ENCODE measurements around the gene BRI3. TPM values are rescaled to one million over a fixed set of nuclear protein-coding genes. Genes with fewer than 3 reads are reported as not detected.

The BRI3 gene, protein sequence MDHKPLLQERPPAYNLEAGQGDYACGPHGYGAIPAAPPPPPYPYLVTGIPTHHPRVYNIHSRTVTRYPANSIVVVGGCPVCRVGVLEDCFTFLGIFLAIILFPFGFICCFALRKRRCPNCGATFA
- 62.1 TPM for polyA plus RNA-seq (2012; ENCODE audit: missing spikeins)

DNA sequence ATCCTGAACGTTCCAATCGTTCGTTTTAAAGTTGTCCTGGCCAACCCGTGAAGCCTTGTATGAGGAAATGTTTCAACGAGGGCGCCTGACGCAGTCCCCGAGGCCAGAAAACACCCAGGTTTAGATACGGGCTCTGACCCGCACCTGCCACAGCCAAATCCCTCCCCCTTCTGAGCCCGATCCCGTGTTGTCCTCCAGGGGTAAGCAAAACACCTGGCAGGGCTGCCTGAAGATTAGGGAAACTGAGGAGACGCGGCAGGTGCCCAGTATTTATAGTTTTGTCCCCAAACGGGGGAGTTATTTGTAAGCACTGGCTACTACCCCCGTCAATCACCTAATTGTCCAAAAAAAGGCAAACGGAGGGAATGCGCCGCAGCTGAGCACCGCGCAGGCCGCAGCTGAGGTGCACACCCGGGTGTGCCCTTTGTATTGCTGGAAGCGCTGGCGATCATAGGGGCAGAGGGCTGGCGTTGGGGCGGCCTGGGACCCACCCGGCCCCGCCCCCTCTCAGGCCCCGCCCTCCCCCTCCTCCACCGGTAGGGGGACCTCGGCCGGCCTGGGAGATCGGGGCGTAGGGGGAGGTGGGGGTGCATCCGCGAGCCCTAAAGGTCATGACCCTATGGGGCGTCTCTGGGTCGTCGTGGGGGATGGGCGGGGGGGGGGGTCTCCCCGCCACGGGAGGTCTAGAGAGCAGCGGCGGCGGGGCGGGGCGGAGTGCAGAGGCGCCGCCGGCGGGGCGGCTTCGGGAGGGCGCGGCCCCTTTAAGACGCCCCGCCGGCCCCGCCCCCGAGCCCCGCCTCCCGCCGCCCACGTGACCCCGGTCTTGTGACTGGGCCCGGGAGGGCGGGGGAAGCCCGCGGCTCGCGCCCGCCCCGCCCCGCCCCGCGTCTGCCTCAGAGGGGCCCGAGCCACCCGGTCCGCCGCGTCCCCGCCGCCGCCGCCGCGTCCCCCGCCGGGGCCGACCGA lies at the start of gene BRI3:
Gene BRI3, plus strand, starts transcription at position 896 of the 966 bp plus-strand sequence. CDS start 110 bp downstream, outside the sequence.
- FAIRE-seq (peak; percentile 70), DNase-seq (ENCODE audit: insufficient read length) (peak; percentile 92)

GRCh38 chr7:98232263-98232585 lies 49.3 kb upstream of the BRI3 start:
- no peak for TF ChIP-seq POLR2AphosphoS5 (IDR thresholded peaks at IDR 0.05; ENCODE audit: low read depth, low read length)
- TF ChIP-seq TAF1 (IDR thresholded peaks at IDR 0.05; ENCODE audit: borderline replicate concordance, low read depth, low read length), result no peak
- no peak for TF ChIP-seq POLR2A (IDR thresholded peaks at IDR 0.05; ENCODE audit: low read depth, low read length)
- FAIRE-seq (no peak), DNase-seq (ENCODE audit: insufficient read length) (no peak)

More for the DNA sequence above, at the start of gene BRI3:
- TF ChIP-seq TAF1 (IDR thresholded peaks at IDR 0.05; ENCODE audit: borderline replicate concordance, low read depth, low read length), result 0 out of 2 replicates have a peak, but pooled peaks have one; percentile 10
- no peak for TF ChIP-seq POLR2AphosphoS5 (IDR thresholded peaks at IDR 0.05; ENCODE audit: low read depth, low read length)
- TF ChIP-seq POLR2A (IDR thresholded peaks at IDR 0.05; ENCODE audit: low read depth, low read length), result peak; percentile 55

- TF ChIP-seq POLR2A (IDR thresholded peaks at IDR 0.05; ENCODE audit: low read depth, low read length), result no peak
- TF ChIP-seq TAF1 (IDR thresholded peaks at IDR 0.05; ENCODE audit: borderline replicate concordance, low read depth, low read length), result no peak
- TF ChIP-seq POLR2AphosphoS5 (IDR thresholded peaks at IDR 0.05; ENCODE audit: low read depth, low read length), result no peak
- no peak for FAIRE-seq
- DNase-seq (ENCODE audit: insufficient read length), result no peak
These were observed 48.7 kb upstream of the BRI3 start for GRCh38 chr7:98232799-98233198.

DNA sequence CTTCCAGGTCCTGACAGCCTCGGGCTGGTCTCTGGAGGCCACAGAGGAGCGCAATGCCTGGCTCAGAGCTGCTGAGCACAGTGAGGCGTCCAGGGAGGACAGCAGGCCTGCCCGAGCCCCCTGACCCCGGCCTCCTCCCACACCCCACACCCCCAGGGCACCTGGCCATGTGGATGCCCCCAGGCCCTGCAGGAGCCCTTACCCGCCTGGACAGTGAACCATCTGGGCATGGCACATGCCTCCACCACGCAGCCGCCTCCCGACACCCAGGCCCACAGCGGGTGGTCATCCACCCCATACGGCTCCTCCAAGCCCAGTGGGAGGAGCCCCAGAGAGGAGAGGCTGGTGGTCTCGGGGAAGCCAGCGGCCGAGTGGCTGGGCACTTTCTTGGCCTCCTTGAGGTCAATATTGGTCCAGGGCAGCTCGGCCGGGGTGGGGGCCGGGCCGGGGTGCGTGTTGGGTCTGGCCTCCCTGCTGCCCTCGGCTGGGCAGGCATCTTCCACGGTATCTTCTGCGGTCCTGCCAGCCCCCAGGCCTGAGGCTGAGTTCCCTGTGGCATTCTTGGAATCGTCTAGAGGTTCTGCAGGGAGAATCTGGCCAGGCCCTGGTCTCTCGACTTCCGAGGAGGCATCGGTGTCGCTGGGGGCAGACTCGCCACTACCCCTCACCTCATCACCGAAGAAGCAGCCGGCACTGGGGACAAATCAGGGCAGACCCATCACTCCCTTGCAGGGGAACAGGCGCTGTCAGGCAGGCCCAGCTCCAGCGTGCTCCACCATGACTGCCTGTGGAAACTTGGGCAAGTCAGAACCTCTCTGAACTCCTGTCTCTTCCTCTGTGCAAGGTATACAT lies 48.0 kb upstream of the BRI3 start:
- DNase-seq (ENCODE audit: insufficient read length), result no peak
- no peak for TF ChIP-seq POLR2AphosphoS5 (IDR thresholded peaks at IDR 0.05; ENCODE audit: low read depth, low read length)
- no peak for TF ChIP-seq TAF1 (IDR thresholded peaks at IDR 0.05; ENCODE audit: borderline replicate concordance, low read depth, low read length)
- no peak for TF ChIP-seq POLR2A (IDR thresholded peaks at IDR 0.05; ENCODE audit: low read depth, low read length)
- FAIRE-seq, result no peak

DNA sequence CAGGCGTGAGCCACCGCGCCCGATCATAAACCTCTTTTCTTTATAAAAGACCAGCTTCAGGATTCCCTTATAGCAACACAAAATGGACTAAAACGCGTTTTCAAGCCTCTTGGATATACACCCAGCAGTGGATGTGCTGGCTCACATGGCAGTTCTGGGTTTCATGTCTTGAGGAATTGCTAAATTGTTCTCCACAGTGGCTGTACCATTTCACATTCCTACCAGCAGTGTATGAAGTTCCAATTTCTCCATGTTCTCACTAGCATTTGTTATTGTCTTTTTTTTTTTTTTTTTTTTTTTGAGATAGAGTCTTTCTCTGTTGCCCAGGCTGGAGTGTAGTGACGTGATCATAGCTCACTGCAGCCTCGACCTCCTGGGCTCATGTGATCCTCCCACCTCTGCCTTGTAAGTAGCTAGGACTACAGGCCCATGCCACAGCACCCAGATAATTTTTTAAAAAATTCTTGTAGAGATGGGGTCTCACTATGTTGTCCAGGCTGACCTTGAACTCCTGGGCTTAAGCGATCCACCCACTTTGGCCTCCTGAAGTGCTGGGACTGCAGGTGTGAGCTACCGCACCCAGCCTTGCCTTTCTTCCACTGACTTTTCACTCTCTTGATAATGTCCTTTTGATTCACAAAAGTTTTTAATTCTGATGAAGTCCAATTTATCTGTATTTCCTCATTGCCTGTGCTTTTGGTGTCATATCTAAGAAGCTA lies 46.9 kb upstream of the BRI3 start:
- FAIRE-seq, result no peak
- no peak for TF ChIP-seq TAF1 (IDR thresholded peaks at IDR 0.05; ENCODE audit: borderline replicate concordance, low read depth, low read length)
- no peak for TF ChIP-seq POLR2AphosphoS5 (IDR thresholded peaks at IDR 0.05; ENCODE audit: low read depth, low read length)

DNA sequence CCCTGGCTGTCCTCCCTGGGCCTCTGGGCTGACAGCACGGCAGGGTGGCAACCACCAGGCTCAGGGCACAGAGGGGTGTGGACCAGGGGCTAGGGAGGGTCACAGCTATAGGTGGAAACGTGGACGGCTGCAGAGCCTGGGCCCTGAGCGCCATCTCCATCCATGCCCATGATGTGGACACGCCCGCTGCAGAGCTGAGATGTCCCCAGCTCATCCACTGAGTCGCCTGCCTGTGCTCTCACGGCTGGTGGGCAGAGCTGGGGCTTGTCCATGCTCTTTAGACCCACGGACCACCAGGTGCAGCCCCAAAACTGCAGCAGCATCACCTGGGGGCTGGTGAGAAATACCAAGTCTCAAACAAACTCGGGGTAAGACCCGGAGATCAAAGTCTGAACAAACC lies 45.6 kb upstream of the BRI3 start:
- DNase-seq (ENCODE audit: insufficient read length) (no peak), FAIRE-seq (no peak)
- TF ChIP-seq POLR2AphosphoS5 (IDR thresholded peaks at IDR 0.05; ENCODE audit: low read depth, low read length) (no peak), TAF1 (IDR thresholded peaks at IDR 0.05; ENCODE audit: borderline replicate concordance, low read depth, low read length) (no peak), POLR2A (IDR thresholded peaks at IDR 0.05; ENCODE audit: low read depth, low read length) (no peak)

More for the DNA sequence above, 46.9 kb upstream of the BRI3 start:
- no peak for DNase-seq (ENCODE audit: insufficient read length)

GRCh38 chr7:98236355-98237185 lies 44.9 kb upstream of the BRI3 start:
- DNase-seq (ENCODE audit: insufficient read length) (peak; percentile 9), FAIRE-seq (no peak)
- TF ChIP-seq POLR2AphosphoS5 (IDR thresholded peaks at IDR 0.05; ENCODE audit: low read depth, low read length), result no peak
- TF ChIP-seq POLR2A (IDR thresholded peaks at IDR 0.05; ENCODE audit: low read depth, low read length), result no peak
- TF ChIP-seq TAF1 (IDR thresholded peaks at IDR 0.05; ENCODE audit: borderline replicate concordance, low read depth, low read length), result no peak

- TF ChIP-seq POLR2A (IDR thresholded peaks at IDR 0.05; ENCODE audit: low read depth, low read length) (no peak), POLR2AphosphoS5 (IDR thresholded peaks at IDR 0.05; ENCODE audit: low read depth, low read length) (no peak), TAF1 (IDR thresholded peaks at IDR 0.05; ENCODE audit: borderline replicate concordance, low read depth, low read length) (no peak)
- FAIRE-seq (no peak), DNase-seq (ENCODE audit: insufficient read length) (peak; percentile 9)
These were observed 43.4 kb upstream of the BRI3 start for GRCh38 chr7:98238076-98238475.

DNA sequence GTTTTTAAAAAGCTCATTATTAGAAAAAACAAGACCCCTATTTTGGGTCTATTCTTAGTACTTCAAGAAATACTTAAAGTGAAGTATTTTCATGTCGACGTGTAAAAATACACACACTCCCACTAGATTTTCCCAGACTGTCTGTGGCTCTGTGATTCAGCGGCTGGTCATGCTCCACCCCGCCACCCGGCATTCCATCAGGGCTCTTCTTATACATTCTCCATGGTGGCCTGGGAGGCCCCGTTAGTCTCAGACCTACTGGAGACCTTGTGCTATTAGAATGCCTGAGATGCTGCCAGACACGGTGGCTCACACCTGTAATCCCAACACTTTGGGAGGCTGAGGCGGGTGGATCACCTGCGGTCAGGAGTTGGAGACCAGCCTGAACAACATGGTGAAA lies 42.5 kb upstream of the BRI3 start:
- no peak for TF ChIP-seq POLR2AphosphoS5 (IDR thresholded peaks at IDR 0.05; ENCODE audit: low read depth, low read length)
- no peak for TF ChIP-seq POLR2A (IDR thresholded peaks at IDR 0.05; ENCODE audit: low read depth, low read length)
- TF ChIP-seq TAF1 (IDR thresholded peaks at IDR 0.05; ENCODE audit: borderline replicate concordance, low read depth, low read length), result no peak
- no peak for DNase-seq (ENCODE audit: insufficient read length)
- FAIRE-seq, result no peak

All from GM12892 (cell line).